DOHH2 (cell line): Measurements from ENCODE around the gene TMCO1.

ENCODE experiments used
- EZH2phosphoT487 ChIP-seq: fragments of 200-600 bp; sonication (generic); IDR thresholded peaks from 2 replicates; pipeline ENCODE4 v1.6.1; 2017; ENCODE audit warnings: borderline replicate concordance, mild to moderate bottlenecking, antibody characterized with exemption, low read length, moderate library complexity, mixed read lengths
- TF ChIP-seq, protein P1 (sequence below): fragments of 200-600 bp; sonication (generic); IDR thresholded peaks from one replicate; pipeline ENCODE4 v1.5.1; 2014; ENCODE audit warnings: antibody characterized with exemption, mild to moderate bottlenecking, low read depth, low read length; ENCODE audit not compliant: poor library complexity, severe bottlenecking

DNA sequence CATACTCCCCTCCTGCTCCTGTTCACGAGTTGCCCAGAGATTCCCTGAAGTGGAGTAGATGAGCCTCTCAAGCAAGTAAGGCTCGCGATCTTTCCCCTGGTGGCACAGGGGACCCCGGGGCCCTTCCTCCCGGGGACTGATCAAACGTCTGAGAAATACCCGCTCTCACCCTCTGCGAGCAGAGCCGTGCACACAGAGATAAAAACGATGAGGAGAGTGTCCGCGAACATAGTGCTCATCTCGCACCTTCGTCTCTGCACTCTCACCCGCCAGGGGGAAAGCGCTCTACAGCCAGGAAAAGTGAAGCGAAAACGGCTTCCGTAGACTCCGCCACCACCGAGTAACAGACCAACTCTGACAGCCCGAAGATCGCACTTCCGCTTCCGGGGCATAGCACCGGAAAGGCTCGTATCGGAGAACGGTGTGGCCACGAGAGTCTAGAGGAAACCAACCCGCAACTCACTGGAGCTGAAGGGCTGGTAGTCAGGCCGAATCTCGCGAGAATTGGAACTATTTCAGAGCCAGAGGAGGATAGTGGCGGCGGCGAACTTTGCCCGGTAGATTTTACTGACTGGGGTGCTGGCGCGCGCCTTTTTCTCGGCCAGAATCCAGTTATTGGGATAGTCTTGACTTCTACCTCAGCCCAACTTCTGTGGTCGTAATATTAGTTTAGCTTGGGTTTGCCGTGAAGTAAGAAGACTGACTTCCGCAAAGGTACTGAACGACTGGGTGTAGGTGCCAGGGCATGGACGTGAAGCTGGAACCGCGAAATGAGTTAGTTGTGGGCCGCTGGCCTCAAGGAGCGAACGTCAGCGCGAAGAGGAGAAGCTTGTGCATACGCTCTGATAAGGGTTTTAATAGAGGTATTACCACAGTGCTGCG is at the start of gene TMCO1:
- TF ChIP-seq, protein P1, sequence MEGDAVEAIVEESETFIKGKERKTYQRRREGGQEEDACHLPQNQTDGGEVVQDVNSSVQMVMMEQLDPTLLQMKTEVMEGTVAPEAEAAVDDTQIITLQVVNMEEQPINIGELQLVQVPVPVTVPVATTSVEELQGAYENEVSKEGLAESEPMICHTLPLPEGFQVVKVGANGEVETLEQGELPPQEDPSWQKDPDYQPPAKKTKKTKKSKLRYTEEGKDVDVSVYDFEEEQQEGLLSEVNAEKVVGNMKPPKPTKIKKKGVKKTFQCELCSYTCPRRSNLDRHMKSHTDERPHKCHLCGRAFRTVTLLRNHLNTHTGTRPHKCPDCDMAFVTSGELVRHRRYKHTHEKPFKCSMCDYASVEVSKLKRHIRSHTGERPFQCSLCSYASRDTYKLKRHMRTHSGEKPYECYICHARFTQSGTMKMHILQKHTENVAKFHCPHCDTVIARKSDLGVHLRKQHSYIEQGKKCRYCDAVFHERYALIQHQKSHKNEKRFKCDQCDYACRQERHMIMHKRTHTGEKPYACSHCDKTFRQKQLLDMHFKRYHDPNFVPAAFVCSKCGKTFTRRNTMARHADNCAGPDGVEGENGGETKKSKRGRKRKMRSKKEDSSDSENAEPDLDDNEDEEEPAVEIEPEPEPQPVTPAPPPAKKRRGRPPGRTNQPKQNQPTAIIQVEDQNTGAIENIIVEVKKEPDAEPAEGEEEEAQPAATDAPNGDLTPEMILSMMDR = peak; percentile 27
- TF ChIP-seq EZH2phosphoT487 = no peak
